ENCODE measurements around the gene ZMYND10. TPM values are rescaled to one million over a fixed set of nuclear protein-coding genes. Genes with fewer than 3 reads are reported as not detected.
A peak's percentile ranks its signal among the peaks of the same experiment; 100 is the strongest.

ZMYND10 gene
- total and polyA plus RNA-seq, 8 donors = 0.35 to 8.3 (median 1.3) TPM

- H3K27ac ChIP-seq = peak overlapping the region in 1 of 4 donors; percentile 50
- WGBS, 2 donors = 7 to 11% methylated on average over 2 of the region's 2 CpGs
- intact Hi-C loops (cut with DNase I) = no loop called here
- no peak for TF ChIP-seq CTCF (IDR thresholded peaks at IDR 0.05)
- peaks cover 3 to 28% (median 8%) of the 10 kb centered on the region in 3 donors for H3K36me3 ChIP-seq
- FAIRE-seq (no peak), ATAC-seq (no peak), DNase-seq (no peak)
- no peaks in the 10 kb centered on the region for H3K27me3 ChIP-seq
- H3K4me3 ChIP-seq = no peak overlapping the region
- H3K4me1 ChIP-seq = peaks cover 14 to 56% (median 34%) of the 10 kb centered on the region in 3 donors
- H3K9me3 ChIP-seq = no peaks in the 10 kb centered on the region
Measured at GRCh38 chr3:50352781-50353180, 7.2 kb upstream of the ZMYND10 start.

DNA sequence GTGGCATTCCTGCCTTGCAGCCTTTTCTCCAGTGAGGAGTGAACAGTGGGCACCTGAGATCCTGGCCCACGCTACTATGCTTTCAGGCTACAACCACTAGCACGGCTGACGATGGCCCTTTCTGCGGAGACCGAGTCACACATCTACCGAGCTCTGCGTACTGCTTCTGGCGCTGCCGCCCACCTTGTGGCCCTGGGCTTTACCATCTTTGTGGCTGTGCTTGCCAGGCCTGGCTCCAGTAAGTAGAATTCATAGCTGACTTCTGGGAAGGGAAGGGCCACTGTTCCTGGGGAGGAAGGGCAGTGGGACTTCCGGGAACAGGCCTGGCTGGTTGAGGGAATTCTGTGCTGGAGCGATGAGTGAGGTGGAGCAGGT lies 5.8 kb upstream of the ZMYND10 start:
- H3K36me3 ChIP-seq = peaks cover 3 to 33% (median 8%) of the 10 kb centered on the region in 3 donors
- H3K27ac ChIP-seq = peak overlapping the region; percentile 82 to 94 (median 92)
- WGBS, 2 donors = 21 to 25% methylated on average over 11 of the region's 11 CpGs
- ATAC-seq (peak in 3 of 4 donors; percentile 0 to 1 (median 1)), DNase-seq (peak in 1 of 6 donors; percentile 72), FAIRE-seq (no peak)
- no peaks in the 10 kb centered on the region for H3K27me3 ChIP-seq
- H3K9me3 ChIP-seq = no peaks in the 10 kb centered on the region
- TF ChIP-seq CTCF (IDR thresholded peaks at IDR 0.05) = no peak
- intact Hi-C loops (cut with DNase I) = no loop called here
- H3K4me3 ChIP-seq = peak overlapping the region; percentile 45 to 69 (median 56)
- H3K4me1 ChIP-seq = peaks cover 8 to 44% (median 20%) of the 10 kb centered on the region in 3 donors

DNA sequence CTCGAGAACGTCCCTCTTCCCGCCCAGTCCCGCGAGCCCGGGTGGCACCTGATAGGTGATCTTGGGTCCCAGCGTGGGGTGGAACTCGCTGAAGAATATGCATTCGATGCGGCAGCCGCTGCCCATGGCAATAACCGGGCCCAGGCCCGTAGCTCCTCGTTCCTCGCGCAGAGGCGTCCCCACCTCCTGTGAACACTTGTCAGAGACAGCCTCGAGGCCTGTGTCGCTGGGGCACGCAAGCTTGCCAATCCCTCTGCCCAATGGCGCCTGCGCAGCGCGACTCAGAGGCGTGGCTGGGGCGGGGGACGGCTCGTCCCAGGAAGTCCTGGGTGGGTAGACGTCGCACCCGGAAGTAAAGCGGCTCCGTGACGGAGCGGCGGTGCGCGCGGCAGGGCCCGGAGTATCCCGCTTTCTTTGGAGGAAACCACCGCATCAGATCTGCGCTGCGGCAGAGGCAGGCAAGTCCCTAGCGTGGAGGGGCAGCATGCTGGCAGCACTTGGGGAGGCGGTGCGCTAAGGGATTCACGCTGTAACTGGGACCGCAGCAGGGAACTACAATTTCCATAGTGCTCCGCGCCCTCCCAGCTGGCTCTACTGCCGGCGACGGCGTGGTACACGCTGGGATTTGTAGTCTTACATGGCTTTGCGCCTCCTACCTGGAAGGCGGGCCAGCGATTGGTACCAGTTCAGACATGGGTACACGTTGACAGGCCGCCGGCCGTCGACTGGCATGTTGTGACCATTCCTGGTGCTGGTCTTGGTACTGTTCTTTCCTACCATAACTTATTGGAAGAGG lies 5.2 kb upstream of the ZMYND10 start, which contains the start of the genes CYB561D2 and NPRL2:
TSS of gene CYB561D2 (plus strand) at position 336 of the 796 bp plus-strand sequence. CDS start 572 bp downstream, outside the sequence.
TSS of gene NPRL2 (minus strand) at position 249 of the 796 bp plus-strand sequence. CDS start at position 126, 123 bp downstream.
- H3K4me1 ChIP-seq = peaks cover 2 to 38% (median 14%) of the 10 kb centered on the region in 3 donors
- FAIRE-seq (no peak), DNase-seq (peak; percentile 98 to 99 (median 98)), ATAC-seq (peak; percentile 91 to 95 (median 92))
- intact Hi-C loops (cut with DNase I) = no loop called here
- TF ChIP-seq CTCF (IDR thresholded peaks at IDR 0.05) = no peak
- H3K9me3 ChIP-seq = no peaks in the 10 kb centered on the region
- no peaks in the 10 kb centered on the region for H3K27me3 ChIP-seq
- H3K4me3 ChIP-seq = peak within 1 kb of the TSS; percentile 45 to 69 (median 56)
- WGBS, 2 donors = 0% methylated on average over 64 of the region's 64 CpGs
- H3K27ac ChIP-seq = peak within 1 kb of the TSS; percentile 82 to 94 (median 92)
- peaks cover 3 to 33% (median 8%) of the 10 kb centered on the region in 3 donors for H3K36me3 ChIP-seq

- intact Hi-C loops (cut with DNase I) = no loop called here
- DNase-seq (no peak), FAIRE-seq (no peak), ATAC-seq (no peak)
- no peak for TF ChIP-seq CTCF (IDR thresholded peaks at IDR 0.05)
- peaks cover 3 to 30% (median 7%) of the 10 kb centered on the region in 3 donors for H3K36me3 ChIP-seq
- H3K27me3 ChIP-seq = no peaks in the 10 kb centered on the region
- no peaks in the 10 kb centered on the region for H3K9me3 ChIP-seq
- peak overlapping the region; percentile 45 to 69 (median 56) for H3K4me3 ChIP-seq
- WGBS, 2 donors = 4% methylated on average over 7 of the region's 7 CpGs
- peak overlapping the region; percentile 82 to 94 (median 92) for H3K27ac ChIP-seq
- H3K4me1 ChIP-seq = peaks cover 0 to 32% (median 11%) of the 10 kb centered on the region in 3 donors
Measured at GRCh38 chr3:50350213-50350526, 4.6 kb upstream of the ZMYND10 start.

Measured in pancreas (tissue), 10 donors.